HepG2 (cell line): ENCODE measurements around the gene C11orf68. TPM values are rescaled to one million over a fixed set of nuclear protein-coding genes. Genes with fewer than 3 reads are reported as not detected.
A peak's percentile ranks its signal among the peaks of the same experiment; 100 is the strongest.

Source experiments
- CSRNP2 ChIP-seq: sonication (generic); formaldehyde crosslinking; conservative IDR thresholded peaks from 2 replicates; pipeline ENCODE4 v1.8.0; 2022; ENCODE audit warnings: low read depth, missing genetic modification reagents
- ESRRA ChIP-seq: sonication (generic); formaldehyde crosslinking; IDR thresholded peaks from 2 replicates; pipeline ENCODE4 v1.5.1; 2020; ENCODE audit warnings: mild to moderate bottlenecking, low read depth, missing genetic modification reagents
- GTF3A ChIP-seq: sonication (generic); formaldehyde crosslinking; conservative IDR thresholded peaks from 2 replicates; pipeline ENCODE4 v1.4.0; 2020; ENCODE audit warnings: mild to moderate bottlenecking, missing genetic modification reagents
- KAT8 ChIP-seq: IDR thresholded peaks from 2 replicates; pipeline ENCODE4 v1.6.1; 2016; ENCODE audit warnings: missing genetic modification reagents, missing compliant biosample characterization
- MAX ChIP-seq: IDR thresholded peaks from 2 replicates; pipeline ENCODE4 v1.6.1; 2012; ENCODE audit warnings: inconsistent platforms
- PRPF4 ChIP-seq: fragments of 200-400 bp; formaldehyde crosslinking; IDR thresholded peaks from 2 replicates; pipeline ENCODE4 v1.6.1; 2016; ENCODE audit warnings: low read length, low read depth; ENCODE audit not compliant: poor library complexity, severe bottlenecking
- SP1 ChIP-seq, 2 experiments: fragments of 450-650 bp in 1 of 2; sonication (generic) in 1 of 2; formaldehyde crosslinking in 1 of 2; IDR thresholded peaks; 2 replicates each; pipeline versions ENCODE4 v1.4.0 to v1.6.1; 2016 to 2020; ENCODE audit warnings: missing genetic modification reagents in 1 of 2
- TBX3 ChIP-seq: fragments of 450-650 bp; IDR thresholded peaks from 2 replicates; pipeline ENCODE4 v1.6.1; 2017; ENCODE audit warnings: antibody characterized with exemption, mild to moderate bottlenecking, inconsistent platforms, borderline replicate concordance
- TP53 ChIP-seq: sonication (generic); formaldehyde crosslinking; conservative IDR thresholded peaks from 2 replicates; pipeline ENCODE4 v1.4.0; 2020; ENCODE audit warnings: missing genetic modification reagents
- ZBTB7A ChIP-seq: sonication (generic); formaldehyde crosslinking; IDR thresholded peaks from 2 replicates; pipeline ENCODE4 v1.8.0; 2022; ENCODE audit warnings: mild to moderate bottlenecking, missing genetic modification reagents
- ZFP37 ChIP-seq: sonication (generic); formaldehyde crosslinking; IDR thresholded peaks from 2 replicates; pipeline ENCODE4 v1.4.0; 2020; ENCODE audit warnings: missing genetic modification reagents, borderline replicate concordance
- ZFYVE20 ChIP-seq: sonication (generic); formaldehyde crosslinking; IDR thresholded peaks from 2 replicates; pipeline ENCODE4 v1.8.0; 2023; ENCODE audit warnings: low read depth, mild to moderate bottlenecking, moderate library complexity, missing genetic modification reagents, borderline replicate concordance
- ZHX2 ChIP-seq, 2 experiments: sonication (generic) in 1 of 2; formaldehyde crosslinking in 1 of 2; IDR thresholded peaks; 2 replicates each; pipeline versions ENCODE4 v1.6.1 to v1.9.0; 2014 to 2022; ENCODE audit warnings: antibody characterized with exemption in 1 of 2, borderline replicate concordance in 1 of 2, inconsistent platforms in 1 of 2, low read depth in 1 of 2, missing genetic modification reagents in 1 of 2
- ZNF10 ChIP-seq: sonication (generic); formaldehyde crosslinking; IDR thresholded peaks from 2 replicates; pipeline ENCODE4 v1.4.0; 2020; ENCODE audit warnings: mild to moderate bottlenecking, low read depth, missing genetic modification reagents, borderline replicate concordance
- ZNF549 ChIP-seq: sonication (generic); formaldehyde crosslinking; IDR thresholded peaks from 2 replicates; pipeline ENCODE4 v1.5.0; 2020; ENCODE audit warnings: missing genetic modification reagents
- polyA plus RNA-seq, 8 experiments: library from polyadenylated mRNA; depleted of rRNA in 3 of 8; stranded (reverse) in 7 of 8; unstranded in 1 of 8; fragments of >200 nt; fragmentation: Illumina TruSeq in 4 of 8; extraction: Trizol in 4 of 8; gene quantifications; 2 replicates each; pipeline versions ENCODE4 v1.2.1 to v1.2.3, GENCODE V29; 2011 to 2016; ENCODE audit warnings: low read depth in 4 of 8, missing spikeins in 1 of 8, mixed read lengths in 1 of 8; ENCODE audit not compliant: insufficient read depth in 1 of 8
- total RNA-seq, 5 experiments: library from RNA; depleted of rRNA; stranded (reverse); fragments of >200 nt; fragmentation: Illumina TruSeq; extraction: Trizol; gene quantifications; 2 replicates each; pipeline ENCODE4 v1.2.3, GENCODE V29; 2016; ENCODE audit warnings: low read depth in 1 of 5
- TF ChIP-seq, protein P1 (sequence below): sonication (generic); formaldehyde crosslinking; IDR thresholded peaks from 2 replicates; pipeline ENCODE4 v1.4.0; 2020; ENCODE audit warnings: missing genetic modification reagents
- TF ChIP-seq, protein P2 (sequence below): IDR thresholded peaks from 2 replicates; pipeline ENCODE4 v1.6.1; 2016; ENCODE audit warnings: low read depth, borderline replicate concordance

The C11orf68 gene
- total and polyA plus RNA-seq, 2 of the 13 experiments (the other 11 are each of a cell fraction or from before 2014, with no cell fraction given), result 8.4 to 28.3 TPM

- no peak for TF ChIP-seq CSRNP2 (CRISPR knock-in tag)
- TF ChIP-seq SP1 (IDR thresholded peaks at IDR 0.05), result no peak
- no peak for TF ChIP-seq SP1 (CRISPR knock-in tag; IDR thresholded peaks at IDR 0.05)
- peak; percentile 73; the same call in 1 of the 2 replicates for TF ChIP-seq ZHX2 (IDR thresholded peaks at IDR 0.05; ENCODE audit: low read depth)
- no peak for TF ChIP-seq ZHX2 (CRISPR knock-in tag; IDR thresholded peaks at IDR 0.05; ENCODE audit: borderline replicate concordance)
- no peak for TF ChIP-seq ZBTB7A (CRISPR knock-in tag)
- TF ChIP-seq ZNF549, result no peak
- no peak for TF ChIP-seq ZFYVE20 (CRISPR knock-in tag)
- TF ChIP-seq, protein P1, sequence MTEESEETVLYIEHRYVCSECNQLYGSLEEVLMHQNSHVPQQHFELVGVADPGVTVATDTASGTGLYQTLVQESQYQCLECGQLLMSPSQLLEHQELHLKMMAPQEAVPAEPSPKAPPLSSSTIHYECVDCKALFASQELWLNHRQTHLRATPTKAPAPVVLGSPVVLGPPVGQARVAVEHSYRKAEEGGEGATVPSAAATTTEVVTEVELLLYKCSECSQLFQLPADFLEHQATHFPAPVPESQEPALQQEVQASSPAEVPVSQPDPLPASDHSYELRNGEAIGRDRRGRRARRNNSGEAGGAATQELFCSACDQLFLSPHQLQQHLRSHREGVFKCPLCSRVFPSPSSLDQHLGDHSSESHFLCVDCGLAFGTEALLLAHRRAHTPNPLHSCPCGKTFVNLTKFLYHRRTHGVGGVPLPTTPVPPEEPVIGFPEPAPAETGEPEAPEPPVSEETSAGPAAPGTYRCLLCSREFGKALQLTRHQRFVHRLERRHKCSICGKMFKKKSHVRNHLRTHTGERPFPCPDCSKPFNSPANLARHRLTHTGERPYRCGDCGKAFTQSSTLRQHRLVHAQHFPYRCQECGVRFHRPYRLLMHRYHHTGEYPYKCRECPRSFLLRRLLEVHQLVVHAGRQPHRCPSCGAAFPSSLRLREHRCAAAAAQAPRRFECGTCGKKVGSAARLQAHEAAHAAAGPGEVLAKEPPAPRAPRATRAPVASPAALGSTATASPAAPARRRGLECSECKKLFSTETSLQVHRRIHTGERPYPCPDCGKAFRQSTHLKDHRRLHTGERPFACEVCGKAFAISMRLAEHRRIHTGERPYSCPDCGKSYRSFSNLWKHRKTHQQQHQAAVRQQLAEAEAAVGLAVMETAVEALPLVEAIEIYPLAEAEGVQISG (CRISPR knock-in tag), result no peak
- no peak for TF ChIP-seq MAX
- TF ChIP-seq TBX3, result no peak
- TF ChIP-seq ZNF10, result no peak
- TF ChIP-seq, protein P2, sequence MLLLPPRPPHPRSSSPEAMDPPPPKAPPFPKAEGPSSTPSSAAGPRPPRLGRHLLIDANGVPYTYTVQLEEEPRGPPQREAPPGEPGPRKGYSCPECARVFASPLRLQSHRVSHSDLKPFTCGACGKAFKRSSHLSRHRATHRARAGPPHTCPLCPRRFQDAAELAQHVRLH, result no peak
- TF ChIP-seq ZFP37 (CRISPR knock-in tag), result no peak
- no peak for TF ChIP-seq PRPF4
- no peak for TF ChIP-seq GTF3A (CRISPR knock-in tag)
- no peak for TF ChIP-seq ESRRA
- TF ChIP-seq TP53 (CRISPR knock-in tag), result no peak
- TF ChIP-seq KAT8 (CRISPR knock-in tag), result no peak
Observed at GRCh38 chr11:65918211-65919140, at the start of gene C11orf68 (continued).
